ENCODE results near the gene EVI5. TPM values are rescaled to one million over a fixed set of nuclear protein-coding genes. Genes with fewer than 3 reads are reported as not detected.
"Not testable (repeated sequence)": the region's sequence is repeated elsewhere in the genome, so short reads cannot be mapped to it uniquely, and the experiment has no call there.

EVI5 gene
- polyA plus RNA-seq, 1 donor = 15.7 TPM

DNA sequence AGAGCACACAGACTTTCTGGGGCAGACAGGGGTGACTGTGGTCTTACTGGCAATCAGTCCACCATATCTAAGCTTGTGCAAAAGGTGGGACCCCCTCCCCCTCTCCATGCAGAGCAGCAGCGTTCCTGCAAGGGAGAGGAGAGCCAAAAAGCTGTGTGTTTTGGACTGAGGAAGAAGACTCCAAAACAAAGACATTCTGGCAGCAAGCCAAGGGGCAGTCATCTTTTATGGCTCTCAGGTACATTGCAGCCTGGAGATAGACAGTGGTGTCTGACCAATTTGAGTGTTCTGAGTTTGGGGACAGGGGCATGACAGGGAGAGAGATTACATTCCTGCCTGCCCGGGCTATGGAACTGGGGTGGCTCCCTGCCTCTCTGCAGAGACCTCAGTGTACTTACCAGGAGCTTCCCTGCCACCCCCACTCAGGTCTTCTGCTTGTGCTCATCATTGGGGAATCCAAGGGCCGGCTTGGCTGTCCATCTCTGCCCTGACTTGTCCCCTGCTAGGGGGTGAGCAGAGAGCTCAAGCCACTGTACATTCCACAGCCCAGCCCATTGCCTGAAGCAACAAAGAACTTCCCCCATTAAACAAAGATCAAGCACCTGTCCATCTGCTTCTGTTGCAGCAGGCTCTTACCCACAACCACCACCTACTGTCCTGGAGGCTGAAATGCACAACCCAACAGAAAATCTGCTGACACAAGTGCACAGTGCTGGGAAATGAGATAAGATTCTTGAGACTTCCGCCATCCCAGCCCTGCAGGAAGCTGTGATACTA, 131.1 kb downstream of the EVI5 start:
- H3K27me3 ChIP-seq (ENCODE audit: control insufficient read depth, insufficient read depth, low read length) = no peaks in the 10 kb centered on the region
- no peak overlapping the region for H3K27ac ChIP-seq (ENCODE audit: low read length)
- H3K4me1 ChIP-seq (ENCODE audit: control insufficient read depth, insufficient read depth, low read length) = no peaks in the 10 kb centered on the region
- WGBS (ENCODE audit: insufficient coverage, low lambda C conversion rate) = no CpG with 5 or more reads among the region's 4 CpGs
- no peak overlapping the region for H3K4me3 ChIP-seq (ENCODE audit: low read length)
- peaks cover 30% of the 10 kb centered on the region for H3K36me3 ChIP-seq (ENCODE audit: control insufficient read depth, insufficient read depth, low read length)
- peaks cover 41% of the 10 kb centered on the region for H3K9me3 ChIP-seq (ENCODE audit: control insufficient read depth, low read depth, low read length)
- DNase-seq = no peak

DNA sequence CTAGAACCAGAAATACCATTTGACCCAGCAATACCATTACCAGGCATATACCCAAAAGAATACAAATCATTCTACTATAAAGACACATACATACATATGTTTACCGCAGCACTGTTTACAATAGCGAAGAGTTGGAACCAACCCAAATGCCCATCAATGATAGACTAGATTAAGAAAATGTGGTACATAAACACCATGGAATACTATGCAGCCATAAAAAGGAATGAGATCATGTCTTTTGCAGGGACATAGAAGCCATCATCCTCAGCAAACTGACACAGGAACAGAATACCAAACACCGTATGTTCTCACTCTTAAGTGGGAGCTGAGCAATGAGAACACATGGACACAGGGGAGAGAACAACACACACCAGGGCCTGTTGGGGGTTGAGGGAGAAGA, 144.2 kb downstream of the EVI5 start:
- not testable (repeated sequence) for H3K27me3 ChIP-seq (ENCODE audit: control insufficient read depth, insufficient read depth, low read length); DNase-seq; H3K9me3 ChIP-seq (ENCODE audit: control insufficient read depth, low read depth, low read length); H3K4me1 ChIP-seq (ENCODE audit: control insufficient read depth, insufficient read depth, low read length); H3K27ac ChIP-seq (ENCODE audit: low read length); H3K4me3 ChIP-seq (ENCODE audit: low read length); H3K36me3 ChIP-seq (ENCODE audit: control insufficient read depth, insufficient read depth, low read length)
- no CpG with 5 or more reads among the region's 3 CpGs for WGBS (ENCODE audit: insufficient coverage, low lambda C conversion rate)

DNA sequence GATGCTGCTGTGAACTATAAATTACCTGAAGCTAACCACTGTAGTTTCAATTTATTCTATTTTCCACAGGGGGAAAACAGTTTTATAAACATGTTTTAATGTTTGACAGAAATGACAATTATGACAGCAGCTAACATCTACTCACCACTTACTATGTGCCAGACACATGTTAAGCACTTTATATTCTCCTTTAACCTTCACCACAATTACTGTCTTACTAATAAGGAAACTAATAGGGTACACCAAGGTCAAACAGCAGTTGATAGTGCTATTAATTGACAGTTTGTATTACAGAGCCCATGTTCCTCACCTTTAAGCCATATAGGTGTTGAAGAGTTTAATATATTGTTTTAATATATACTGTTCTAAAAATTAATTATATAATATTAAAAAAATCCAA, 146.4 kb downstream of the EVI5 start:
- Histone ChIP-seq H3K4me1 (ENCODE audit: control insufficient read depth, insufficient read depth, low read length) (no peaks in the 10 kb centered on the region), H3K27ac (ENCODE audit: low read length) (no peak overlapping the region), H3K4me3 (ENCODE audit: low read length) (no peak overlapping the region), H3K36me3 (ENCODE audit: control insufficient read depth, insufficient read depth, low read length) (peaks cover 10% of the 10 kb centered on the region), H3K9me3 (ENCODE audit: control insufficient read depth, low read depth, low read length) (no peaks in the 10 kb centered on the region), H3K27me3 (ENCODE audit: control insufficient read depth, insufficient read depth, low read length) (no peaks in the 10 kb centered on the region)
- DNase-seq = no peak

DNA sequence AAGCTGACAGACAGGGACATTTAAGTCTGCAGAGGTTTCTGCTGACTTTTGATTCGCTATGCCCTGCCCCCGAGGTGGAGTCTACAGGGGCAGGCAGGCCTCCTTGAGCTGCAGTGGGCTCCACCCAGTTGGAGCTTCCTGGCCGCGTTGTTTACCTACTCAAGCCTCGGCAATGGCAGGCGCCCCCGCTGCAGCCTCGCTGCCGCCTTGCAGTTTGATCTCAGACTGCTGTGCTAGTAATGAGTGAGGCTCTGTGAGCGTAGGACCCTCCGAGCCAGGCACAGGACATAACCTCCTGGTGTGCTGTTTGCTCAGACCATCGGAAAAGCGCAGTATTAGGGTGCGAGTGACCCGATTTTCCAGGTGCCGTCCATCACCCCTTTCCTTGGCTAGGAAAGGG, 149.7 kb downstream of the EVI5 start:
- WGBS (ENCODE audit: insufficient coverage, low lambda C conversion rate) = 100% methylated on average over 3 of the region's 16 CpGs
- not testable (repeated sequence) for H3K27ac ChIP-seq (ENCODE audit: low read length); H3K27me3 ChIP-seq (ENCODE audit: control insufficient read depth, insufficient read depth, low read length); H3K4me3 ChIP-seq (ENCODE audit: low read length); H3K36me3 ChIP-seq (ENCODE audit: control insufficient read depth, insufficient read depth, low read length); H3K9me3 ChIP-seq (ENCODE audit: control insufficient read depth, low read depth, low read length); H3K4me1 ChIP-seq (ENCODE audit: control insufficient read depth, insufficient read depth, low read length); DNase-seq

DNA sequence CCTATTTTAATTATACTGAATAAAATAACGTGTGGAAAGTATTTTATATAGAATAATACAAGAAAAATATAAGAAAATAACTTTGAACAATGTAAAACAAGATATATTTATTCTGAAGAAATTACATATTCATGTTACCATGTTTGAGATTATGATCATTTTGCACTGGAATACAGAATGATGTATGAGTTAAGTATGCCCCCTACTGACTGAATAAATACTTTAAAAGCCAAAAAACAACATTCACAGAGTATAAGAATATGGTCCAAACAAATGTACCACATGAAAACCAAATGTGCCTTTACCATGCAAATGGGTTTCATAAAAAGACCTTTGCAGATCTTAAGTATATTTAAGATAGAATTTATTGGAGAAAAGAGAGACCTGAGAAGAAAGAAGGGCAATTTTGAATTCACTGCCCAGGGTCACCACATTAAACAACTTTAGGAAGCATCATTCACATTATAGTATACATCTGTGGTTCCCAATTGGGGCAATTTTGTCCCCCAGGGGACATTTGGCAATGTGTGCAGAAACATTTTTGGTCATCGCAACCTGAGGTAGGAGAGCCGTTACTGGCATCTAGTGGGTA, 161.6 kb downstream of the EVI5 start:
- H3K4me3 ChIP-seq (ENCODE audit: low read length) = no peak overlapping the region
- WGBS (ENCODE audit: insufficient coverage, low lambda C conversion rate) = 87% methylated on average over 1 of the region's 3 CpGs
- no peaks in the 10 kb centered on the region for H3K4me1 ChIP-seq (ENCODE audit: control insufficient read depth, insufficient read depth, low read length)
- no peak for DNase-seq
- H3K9me3 ChIP-seq (ENCODE audit: control insufficient read depth, low read depth, low read length) = no peaks in the 10 kb centered on the region
- peaks cover 8% of the 10 kb centered on the region for H3K36me3 ChIP-seq (ENCODE audit: control insufficient read depth, insufficient read depth, low read length)
- no peak overlapping the region for H3K27ac ChIP-seq (ENCODE audit: low read length)
- no peaks in the 10 kb centered on the region for H3K27me3 ChIP-seq (ENCODE audit: control insufficient read depth, insufficient read depth, low read length)

DNA sequence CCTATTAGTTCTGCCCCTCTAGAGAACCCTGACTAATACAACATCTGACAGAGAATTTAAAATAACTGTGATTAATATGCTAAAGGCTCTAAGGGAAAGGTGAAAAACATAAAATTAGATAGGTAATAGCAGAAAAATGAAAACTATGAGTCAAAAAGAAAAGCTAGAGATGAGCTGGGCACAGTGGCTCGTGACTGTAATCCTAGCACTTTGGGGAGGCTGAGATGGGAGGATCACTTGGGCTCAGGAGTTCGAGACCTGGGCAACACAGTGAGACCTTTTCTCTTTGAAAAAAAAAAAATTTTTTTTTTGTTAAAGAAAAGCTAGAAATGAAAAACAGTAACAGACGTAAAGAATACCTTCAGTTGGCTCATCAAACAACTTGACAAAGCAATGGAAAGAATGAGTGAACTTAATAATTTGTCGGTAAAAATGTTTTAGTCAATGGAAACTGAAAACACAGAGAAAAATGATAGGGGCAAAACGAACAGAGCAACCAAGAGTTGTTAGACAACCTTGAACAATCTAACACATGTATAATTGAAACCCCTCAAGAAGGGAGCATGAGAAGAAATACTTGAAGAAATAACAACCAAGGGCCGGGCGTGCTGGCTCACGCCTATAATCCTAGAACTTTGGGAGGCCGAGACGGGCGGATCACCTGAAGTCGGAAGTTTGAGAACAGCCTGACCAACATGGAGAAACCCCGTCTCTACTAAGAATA, 165.3 kb downstream of the EVI5 start:
- Histone ChIP-seq H3K27ac (ENCODE audit: low read length) (no peak overlapping the region), H3K4me1 (ENCODE audit: control insufficient read depth, insufficient read depth, low read length) (no peaks in the 10 kb centered on the region), H3K9me3 (ENCODE audit: control insufficient read depth, low read depth, low read length) (no peaks in the 10 kb centered on the region), H3K27me3 (ENCODE audit: control insufficient read depth, insufficient read depth, low read length) (no peaks in the 10 kb centered on the region), H3K4me3 (ENCODE audit: low read length) (no peak overlapping the region), H3K36me3 (ENCODE audit: control insufficient read depth, insufficient read depth, low read length) (peaks cover 25% of the 10 kb centered on the region)
- DNase-seq = no peak
- 100% methylated on average over 4 of the region's 13 CpGs for WGBS (ENCODE audit: insufficient coverage, low lambda C conversion rate)

DNA sequence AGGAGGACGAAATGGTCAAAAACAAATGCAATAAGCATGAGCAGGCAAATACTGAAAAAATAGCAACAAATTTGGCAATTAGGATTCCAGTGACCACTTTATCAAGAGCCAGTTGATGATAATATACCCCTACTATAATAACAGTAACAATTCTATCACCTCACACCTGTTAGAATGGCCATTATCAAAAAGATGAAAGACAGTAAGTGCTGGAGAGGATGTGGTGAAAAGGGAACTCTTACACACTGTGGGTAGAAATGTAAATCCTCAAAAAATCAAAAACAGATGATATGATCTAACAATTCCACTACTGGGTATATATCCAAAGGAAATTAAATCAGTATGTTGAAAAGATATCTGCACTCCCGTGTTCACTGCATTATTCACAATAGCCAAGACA, 183.9 kb downstream of the EVI5 start:
- Histone ChIP-seq H3K4me1 (ENCODE audit: control insufficient read depth, insufficient read depth, low read length) (no peaks in the 10 kb centered on the region), H3K27me3 (ENCODE audit: control insufficient read depth, insufficient read depth, low read length) (no peaks in the 10 kb centered on the region), H3K4me3 (ENCODE audit: low read length) (no peak overlapping the region), H3K27ac (ENCODE audit: low read length) (no peak overlapping the region), H3K36me3 (ENCODE audit: control insufficient read depth, insufficient read depth, low read length) (peaks cover 12% of the 10 kb centered on the region), H3K9me3 (ENCODE audit: control insufficient read depth, low read depth, low read length) (no peaks in the 10 kb centered on the region)
- 100% methylated on average over 1 of the region's 2 CpGs for WGBS (ENCODE audit: insufficient coverage, low lambda C conversion rate)
- no peak for DNase-seq

DNA sequence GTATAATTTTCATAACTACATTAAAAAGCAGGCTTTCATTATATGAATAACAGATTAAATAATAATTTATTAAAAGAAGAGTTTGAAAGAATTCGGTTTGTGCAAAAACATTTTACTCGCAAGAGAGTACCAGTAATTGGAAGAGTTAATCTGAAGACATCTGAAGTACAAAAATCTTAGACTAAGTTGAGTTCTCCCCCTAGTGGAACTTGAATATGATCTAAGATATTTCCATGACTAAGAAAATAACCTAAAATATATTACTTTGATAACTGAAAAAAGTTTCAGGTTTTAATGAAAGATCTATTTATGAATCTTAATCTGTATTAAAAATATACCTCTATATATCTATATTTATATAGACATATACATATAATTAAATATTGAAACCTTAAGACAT, 185.7 kb downstream of the EVI5 start:
- no peaks in the 10 kb centered on the region for H3K4me1 ChIP-seq (ENCODE audit: control insufficient read depth, insufficient read depth, low read length)
- H3K36me3 ChIP-seq (ENCODE audit: control insufficient read depth, insufficient read depth, low read length) = peaks cover 12% of the 10 kb centered on the region
- H3K27me3 ChIP-seq (ENCODE audit: control insufficient read depth, insufficient read depth, low read length) = no peaks in the 10 kb centered on the region
- WGBS (ENCODE audit: insufficient coverage, low lambda C conversion rate) = 93% methylated on average over 2 of the region's 2 CpGs
- H3K9me3 ChIP-seq (ENCODE audit: control insufficient read depth, low read depth, low read length) = no peaks in the 10 kb centered on the region
- no peak overlapping the region for H3K4me3 ChIP-seq (ENCODE audit: low read length)
- H3K27ac ChIP-seq (ENCODE audit: low read length) = no peak overlapping the region
- no peak for DNase-seq

DNA sequence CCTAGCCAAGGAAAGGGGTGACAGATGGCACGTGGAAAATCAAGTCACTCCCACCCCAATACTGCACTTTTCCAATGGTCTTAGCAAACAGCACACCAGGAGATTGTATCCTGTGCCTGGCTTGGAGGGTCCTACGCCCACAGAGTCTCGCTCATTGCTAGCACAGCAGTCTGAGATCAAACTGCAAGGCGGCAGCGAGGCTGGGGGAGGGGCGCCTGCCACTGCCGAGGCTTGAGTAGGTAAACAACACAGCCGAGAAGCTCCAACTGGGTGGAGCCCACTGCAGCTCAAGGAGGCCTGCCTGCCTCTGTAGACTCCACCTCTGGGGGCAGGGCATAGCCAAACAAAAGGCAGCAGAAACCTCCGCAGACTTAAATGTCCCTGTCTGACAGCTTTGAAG, 195.5 kb downstream of the EVI5 start:
- H3K4me3 ChIP-seq (ENCODE audit: low read length); H3K27me3 ChIP-seq (ENCODE audit: control insufficient read depth, insufficient read depth, low read length): not testable (repeated sequence)
- no CpG with 5 or more reads among the region's 9 CpGs for WGBS (ENCODE audit: insufficient coverage, low lambda C conversion rate)

DNA sequence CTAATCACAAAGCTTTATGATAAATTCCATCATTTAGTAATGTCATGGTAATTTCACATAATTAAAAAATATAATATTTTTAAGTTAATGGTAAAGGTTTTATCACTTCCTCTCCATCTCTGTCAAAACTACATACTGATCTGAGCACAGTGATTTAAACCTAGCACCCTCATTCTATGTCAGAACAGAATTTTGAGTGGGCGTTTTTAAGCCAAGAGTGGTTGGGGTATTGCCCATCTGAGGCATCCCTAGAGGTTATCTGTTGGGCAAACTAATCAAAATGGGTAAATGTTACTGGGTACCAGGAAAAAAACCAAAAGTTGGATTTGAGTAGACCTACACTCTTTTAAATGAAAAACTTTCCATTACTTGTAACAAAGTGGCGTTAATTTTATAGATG, 197.5 kb downstream of the EVI5 start:
- Histone ChIP-seq H3K4me3 (ENCODE audit: low read length) (no peak overlapping the region), H3K27ac (ENCODE audit: low read length) (no peak overlapping the region), H3K4me1 (ENCODE audit: control insufficient read depth, insufficient read depth, low read length) (no peaks in the 10 kb centered on the region), H3K36me3 (ENCODE audit: control insufficient read depth, insufficient read depth, low read length) (peaks cover 3% of the 10 kb centered on the region), H3K27me3 (ENCODE audit: control insufficient read depth, insufficient read depth, low read length) (no peaks in the 10 kb centered on the region), H3K9me3 (ENCODE audit: control insufficient read depth, low read depth, low read length) (peaks cover 8% of the 10 kb centered on the region)
- WGBS (ENCODE audit: insufficient coverage, low lambda C conversion rate) = 100% methylated on average over 1 of the region's 2 CpGs
- no peak for DNase-seq

More for the DNA sequence above, 195.5 kb downstream of the EVI5 start:
- H3K27ac ChIP-seq (ENCODE audit: low read length); H3K4me1 ChIP-seq (ENCODE audit: control insufficient read depth, insufficient read depth, low read length); H3K9me3 ChIP-seq (ENCODE audit: control insufficient read depth, low read depth, low read length); DNase-seq; H3K36me3 ChIP-seq (ENCODE audit: control insufficient read depth, insufficient read depth, low read length): not testable (repeated sequence)

All from large intestine (tissue), 3 donors.